Nucleus accumbens (tissue), 56 donors: Measurements from ENCODE around the gene MZF1.
"Not testable (repeated sequence)": the region's sequence is repeated elsewhere in the genome, so short reads cannot be mapped to it uniquely, and the experiment has no call there.

Experiments used
- DNase-seq, 56 donors: peaks; one replicate each; lab custom pipeline; 2025; lab: John Stamatoyannopoulos, UW

MZF1 gene

GRCh38 chr19:58572818-58573657, at the start of gene MZF1:
MZF1 (minus strand) TSS chr19:58573335; CDS start chr19:58571389, 1,946 bp downstream.
- no peak for DNase-seq

DNA sequence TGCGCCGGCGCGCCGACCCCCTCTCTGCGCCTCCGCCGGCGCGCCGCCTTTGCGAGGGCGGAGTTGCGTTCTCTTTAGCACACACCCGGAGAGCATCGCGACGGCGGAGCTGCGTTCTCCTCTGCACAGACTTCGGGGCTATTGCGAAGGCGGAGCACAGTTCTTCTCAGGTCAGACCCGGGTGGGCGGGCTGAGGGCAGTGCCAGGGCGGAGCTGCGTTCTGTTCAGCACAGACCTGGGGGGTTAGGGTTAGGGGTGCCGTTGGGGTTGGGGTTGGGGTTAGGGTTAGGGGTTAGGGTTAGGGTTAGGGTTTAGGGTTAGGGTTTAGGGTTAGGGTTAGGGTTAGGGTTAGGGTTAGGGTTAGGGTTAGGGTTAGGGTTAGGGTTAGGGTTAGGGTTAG, 34.1 kb upstream of the MZF1 start:
- not testable (repeated sequence) for DNase-seq

GRCh38 chr19:58606251-58606896, 33.2 kb upstream of the MZF1 start:
- not testable (repeated sequence) for DNase-seq

DNA sequence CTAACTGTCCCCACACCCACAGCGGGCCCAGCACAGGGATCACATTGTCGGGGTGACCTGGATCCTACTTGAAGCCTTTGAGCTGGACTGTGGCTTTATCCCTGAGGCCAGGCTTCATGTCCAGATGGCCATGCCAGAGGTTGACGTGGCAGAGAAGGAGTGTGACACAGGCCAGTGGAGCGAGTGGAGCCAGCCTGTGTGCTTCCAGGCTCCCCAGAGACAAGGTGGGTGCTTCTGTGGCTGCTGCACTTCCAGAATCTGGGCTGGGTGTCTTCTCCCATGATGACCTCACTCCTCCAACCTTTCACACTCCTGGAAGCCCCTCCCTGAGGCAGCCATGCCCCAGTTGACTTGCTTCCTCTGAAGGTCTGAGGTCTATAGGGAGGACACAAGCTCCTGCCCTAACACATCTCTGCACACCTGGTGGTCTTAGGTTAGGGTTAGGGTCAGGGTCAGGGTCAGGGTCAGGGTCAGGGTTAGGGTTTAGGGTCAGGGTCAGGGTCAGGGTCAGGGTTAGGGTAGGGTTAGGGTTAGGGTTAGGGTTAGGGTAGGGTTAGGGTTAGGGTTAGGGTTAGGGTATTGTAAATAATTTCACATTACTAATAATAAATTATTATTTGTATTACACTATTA, 13.1 kb upstream of the MZF1 start:
- DNase-seq = no peak

DNA sequence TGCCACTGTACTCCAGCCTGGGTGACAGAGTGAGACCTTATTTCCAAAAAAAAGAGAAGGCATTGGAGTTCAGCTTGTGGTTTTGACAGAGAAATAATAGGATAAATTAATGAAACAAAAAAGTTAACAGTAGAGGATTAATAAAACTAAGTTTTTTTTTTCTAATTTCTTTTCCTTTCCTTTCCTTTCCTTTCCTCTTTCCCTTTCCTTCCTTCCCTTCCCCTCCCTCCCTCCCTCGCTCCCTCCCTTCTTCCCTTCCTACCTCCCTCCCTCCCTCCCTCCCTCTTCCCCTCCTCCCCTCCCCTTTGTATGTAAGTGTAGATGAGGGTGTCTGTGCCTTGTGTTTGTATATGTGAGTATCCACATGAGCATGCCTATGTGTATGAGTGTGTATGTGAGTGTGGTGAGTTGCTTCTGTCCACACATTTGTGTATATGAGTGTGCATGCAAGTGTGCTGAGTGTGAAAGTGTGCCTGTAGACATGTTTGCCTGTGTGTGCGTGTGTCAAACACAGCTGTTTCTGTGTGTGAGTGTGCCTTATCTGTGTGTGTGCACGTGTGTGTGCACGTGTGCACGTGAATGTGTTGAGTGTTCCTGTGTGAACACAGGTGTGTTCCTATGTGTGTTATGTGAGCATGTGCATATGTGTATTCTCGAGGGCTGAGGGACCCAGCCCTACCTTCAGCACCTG, 12.5 kb upstream of the MZF1 start:
- no peak for DNase-seq

- no peak for DNase-seq
Observed at GRCh38 chr19:58584498-58585441, 11.6 kb upstream of the MZF1 start.

GRCh38 chr19:58582985-58583384, 9.8 kb upstream of the MZF1 start:
- no peak for DNase-seq

DNA sequence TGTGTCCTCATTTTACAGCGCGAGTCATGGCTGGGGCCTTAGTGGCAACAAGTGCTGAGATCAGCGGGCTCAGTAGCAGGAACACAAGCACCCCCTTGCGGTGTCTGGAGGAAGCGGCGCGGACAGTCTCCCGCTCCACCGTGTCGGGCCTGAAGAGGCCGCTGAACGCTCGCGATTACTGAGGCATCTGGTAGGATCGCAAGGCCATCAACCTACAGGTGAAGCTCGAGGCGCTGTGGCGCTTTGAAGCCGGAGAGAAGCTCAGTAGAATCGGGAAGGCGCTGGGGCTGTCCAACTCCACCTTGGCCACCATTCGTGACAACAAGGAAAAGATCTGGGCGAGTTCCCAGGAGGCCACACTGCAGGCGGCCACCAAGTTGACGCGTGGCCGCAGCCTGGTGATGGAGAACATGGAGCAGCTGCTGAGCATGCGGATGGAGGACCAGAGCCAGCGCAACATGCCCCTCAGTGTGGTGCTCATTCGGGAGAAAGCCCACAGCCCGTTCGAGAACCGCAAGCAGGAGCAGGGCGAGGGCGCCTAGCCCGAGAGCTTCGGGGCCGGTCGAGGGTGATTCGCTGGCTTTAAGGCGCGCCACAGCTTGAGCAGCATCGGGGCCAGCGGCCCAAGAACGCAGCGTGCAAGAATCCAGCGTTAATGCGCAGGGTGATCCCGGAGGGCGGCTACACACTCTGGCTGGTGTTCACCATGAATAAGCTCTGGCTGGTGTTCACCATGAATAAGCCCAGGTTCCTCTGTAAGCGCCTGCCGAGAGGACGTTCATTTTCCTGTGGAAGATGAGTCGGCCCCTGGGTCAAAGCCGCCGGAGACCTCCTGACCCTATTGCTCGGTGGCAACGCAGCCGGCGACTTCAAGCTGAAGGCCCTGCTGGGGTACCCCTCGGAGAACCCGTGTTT, 8.3 kb upstream of the MZF1 start:
- no peak for DNase-seq

DNA sequence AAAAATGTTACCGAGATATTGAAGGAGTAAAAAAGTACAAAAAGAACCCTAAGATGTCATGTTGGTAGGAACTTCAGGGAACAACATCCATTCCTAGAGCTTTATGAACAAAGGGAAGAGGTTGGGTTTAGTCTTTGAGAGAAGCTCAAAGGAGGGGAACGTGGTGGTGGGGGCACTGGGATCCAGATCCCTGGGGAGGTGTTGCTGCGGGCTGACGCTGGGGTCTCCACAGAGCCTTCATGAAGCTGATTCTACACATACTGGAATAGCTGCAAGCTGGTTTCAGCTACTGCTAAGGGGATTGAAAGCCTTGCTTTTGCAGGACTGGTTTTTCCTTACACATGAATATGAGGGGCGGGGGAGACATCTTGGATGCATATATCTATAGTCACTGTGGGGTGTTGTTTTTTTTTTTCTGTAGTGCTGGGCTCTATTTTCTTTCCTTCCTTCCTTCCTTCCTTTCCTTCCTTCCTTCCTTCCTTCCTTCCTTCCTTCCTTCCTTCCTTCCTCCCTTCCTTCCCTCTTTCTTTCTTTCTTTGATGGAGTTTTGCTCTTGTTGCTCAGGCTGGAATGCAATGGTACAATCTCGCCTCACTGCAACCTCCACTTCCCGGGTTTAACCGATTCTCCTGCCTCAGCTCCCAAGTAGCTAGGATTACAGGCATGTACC, 6.5 kb upstream of the MZF1 start:
- no peak for DNase-seq

DNA sequence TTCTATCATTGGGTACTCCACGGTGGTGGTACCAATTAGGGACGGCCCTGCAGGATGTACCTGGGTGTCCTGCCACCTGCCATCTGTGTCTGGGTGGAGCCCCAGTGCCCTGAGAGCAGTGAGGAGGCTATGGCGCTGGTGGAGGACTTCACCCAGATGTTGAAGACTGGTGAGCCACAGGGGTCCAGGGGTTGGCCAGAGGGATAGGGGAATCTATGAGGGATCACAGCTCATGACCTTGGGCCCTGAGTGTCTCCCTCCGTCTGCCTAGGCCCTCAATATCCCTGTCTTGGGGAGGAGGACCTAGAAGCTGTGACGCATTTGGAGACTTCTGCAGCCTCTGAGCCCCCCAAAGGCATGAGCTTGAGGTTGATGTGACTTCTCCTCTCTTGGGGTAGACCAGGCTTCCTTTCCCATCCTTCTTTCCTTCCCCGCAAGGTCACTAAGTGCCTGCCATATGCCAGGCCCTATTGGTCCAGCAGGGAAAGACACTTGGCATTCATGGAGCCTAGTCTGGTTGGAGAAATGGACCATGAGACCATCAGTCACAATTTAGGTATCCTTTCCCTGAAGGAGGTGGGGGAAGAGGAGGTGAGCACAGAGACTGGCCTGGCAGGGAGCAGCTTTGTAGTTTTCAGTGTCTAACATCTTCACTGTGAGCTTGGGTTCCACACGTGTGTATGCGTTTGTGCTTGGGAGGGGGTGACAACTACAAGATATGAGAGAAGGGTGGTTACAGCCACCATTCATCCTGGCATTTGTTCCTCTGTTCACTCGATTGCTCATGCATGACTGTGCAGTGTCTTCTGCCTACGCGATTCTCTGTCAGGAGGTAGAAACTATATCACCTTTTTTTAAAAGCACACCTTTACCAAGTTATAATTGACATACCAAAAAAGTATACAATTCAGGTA, 5.1 kb upstream of the MZF1 start:
- no peak for DNase-seq

DNA sequence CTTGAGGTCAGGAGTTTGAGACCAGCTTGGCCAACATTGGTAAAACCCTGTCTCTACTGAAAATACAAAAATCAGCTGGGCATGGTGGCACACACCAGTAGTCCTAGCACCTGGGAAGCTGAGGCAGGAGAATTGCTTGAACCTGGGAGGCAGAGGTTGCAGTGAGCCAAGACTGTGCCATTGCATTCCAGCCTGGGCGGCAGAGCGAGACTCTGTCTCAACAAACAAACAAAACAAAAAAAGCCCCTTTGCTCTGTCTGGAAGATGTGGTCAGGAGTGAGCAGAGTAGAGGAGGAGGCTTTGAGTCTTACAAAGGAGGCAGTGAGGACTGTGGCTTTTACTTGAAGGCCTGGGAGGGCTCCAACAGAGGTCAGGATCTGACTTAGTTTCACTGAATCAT, 4.4 kb upstream of the MZF1 start:
- not testable (repeated sequence) for DNase-seq

GRCh38 chr19:58575183-58576041, 2.3 kb upstream of the MZF1 start:
- no peak for DNase-seq

DNA sequence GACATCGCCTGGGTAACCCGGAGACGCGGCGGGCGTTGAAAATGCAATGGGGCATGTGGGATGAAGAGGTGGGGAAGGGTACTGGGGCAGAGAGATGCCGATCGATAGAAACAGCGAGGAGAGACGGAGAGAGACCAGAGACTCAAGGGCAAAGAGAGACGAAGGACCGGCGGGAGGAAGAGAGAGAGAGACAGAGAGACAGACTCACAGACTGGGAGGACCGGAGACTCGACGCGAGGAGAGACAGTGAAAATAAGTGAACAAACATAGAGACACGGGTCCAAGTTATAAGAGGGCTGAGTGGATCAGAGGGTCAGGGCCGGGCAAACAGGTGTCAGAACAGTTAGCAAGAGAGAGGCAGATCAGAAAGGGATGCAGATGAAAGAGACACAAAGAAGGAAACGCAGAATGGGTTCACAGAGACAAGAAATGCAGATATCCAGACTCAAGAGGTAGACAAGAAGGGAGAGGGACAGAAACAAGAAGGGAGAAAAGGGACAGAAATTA, 576 bp upstream of the MZF1 start:
- no peak for DNase-seq

DNA sequence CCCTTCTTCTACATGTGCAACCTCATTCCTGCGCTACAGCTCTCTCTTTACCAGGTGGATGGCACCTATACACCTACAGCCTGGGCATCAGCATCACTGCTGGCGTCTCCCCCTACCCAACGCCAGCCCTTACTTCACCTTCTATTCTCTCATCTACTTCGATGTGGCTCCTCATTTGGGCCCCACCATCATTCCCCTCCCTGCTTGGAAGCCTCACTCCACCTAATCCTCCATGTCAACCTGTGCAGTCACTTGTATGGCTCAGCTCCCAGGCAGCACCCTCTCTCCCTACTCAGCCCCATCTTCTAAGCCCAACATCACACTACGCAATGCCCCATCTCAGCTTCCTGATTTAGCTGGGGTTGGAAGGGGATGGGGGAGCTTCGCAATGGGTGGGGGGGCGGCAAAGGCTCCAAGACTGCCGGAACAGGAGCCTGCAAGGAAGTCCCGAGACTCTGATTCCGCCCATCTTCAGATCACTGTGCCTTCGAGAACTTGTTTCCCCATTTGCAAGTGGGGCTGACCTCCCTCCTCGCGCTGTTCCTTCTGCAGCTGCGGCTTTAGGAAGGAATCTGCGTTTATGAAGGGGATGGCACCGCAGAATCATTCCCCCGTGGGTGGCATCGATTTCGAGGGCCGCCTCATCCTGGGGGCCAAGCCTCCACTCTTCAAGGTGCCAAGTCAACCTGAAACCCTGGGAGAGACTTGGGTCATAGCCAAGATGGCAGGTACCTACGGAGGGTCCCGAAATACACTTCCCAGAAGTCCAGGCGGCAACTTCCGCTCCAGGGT, 913 bp downstream of the MZF1 start:
- DNase-seq = no peak

DNA sequence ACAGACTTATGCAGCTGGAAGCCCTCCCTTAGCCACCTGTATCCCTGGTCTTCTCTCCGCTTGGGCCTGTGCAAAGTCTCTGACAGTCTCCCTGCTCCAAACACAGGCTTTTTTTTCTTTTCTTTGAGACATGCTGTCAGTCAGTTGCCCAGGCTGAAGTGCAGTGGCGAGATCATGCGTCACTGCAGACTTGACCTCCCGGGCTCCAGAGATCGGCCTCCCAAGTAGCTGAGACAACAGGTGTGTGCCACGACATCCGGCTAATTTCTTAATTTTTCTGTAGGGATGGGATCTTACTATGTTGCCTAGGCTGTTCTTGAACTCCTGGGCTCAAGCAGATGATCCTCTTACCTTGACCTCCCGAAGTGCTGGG, 1.6 kb downstream of the MZF1 start:
- no peak for DNase-seq
